H1 (cell line): ENCODE results near the gene PPP2R2B. TPM values are rescaled to one million over a fixed set of nuclear protein-coding genes. Genes with fewer than 3 reads are reported as not detected.

Experiments
- CHD7 ChIP-seq: fragments of 300-600 bp; sonication (generic); IDR thresholded peaks from 2 replicates; pipeline ENCODE4 v1.7.1; 2012; ENCODE audit warnings: low read length, moderate library complexity, mild to moderate bottlenecking, inconsistent platforms; ENCODE audit not compliant: insufficient replicate concordance
- HDAC6 ChIP-seq: IDR thresholded peaks from one replicate; pipeline ENCODE4 v1.7.1; 2012; ENCODE audit warnings: low read depth, mild to moderate bottlenecking, inconsistent platforms, low read length, moderate library complexity
- RAD21 ChIP-seq, 2 experiments: IDR thresholded peaks in 1 of 2; conservative IDR thresholded peaks in 1 of 2; 2 replicates each; pipeline ENCODE4 v1.6.1; 2011; ENCODE audit warnings: low read depth in 2 of 2, low read length in 2 of 2, improper control_type of control experiment in 1 of 2, inconsistent platforms in 1 of 2, mild to moderate bottlenecking in 1 of 2, moderate library complexity in 1 of 2
- SIRT6 ChIP-seq: IDR thresholded peaks from one replicate; pipeline ENCODE4 v1.7.1; 2012; ENCODE audit warnings: low read length, inconsistent platforms
- SUZ12 ChIP-seq: fragments of 200-600 bp; sonication (generic); IDR thresholded peaks from 2 replicates; pipeline ENCODE4 v1.6.1; 2012; ENCODE audit warnings: mild to moderate bottlenecking, inconsistent platforms, low read length, moderate library complexity, mixed read lengths
- polyA plus RNA-seq, 7 experiments: library from polyadenylated mRNA; depleted of rRNA in 3 of 7; stranded (reverse) in 5 of 7; unstranded in 2 of 7; fragments of >200 nt in 5 of 7; fragments of 200-250 nt in 2 of 7; gene quantifications; 1 replicate in 5 of 7; 2 replicates in 1 of 7; 4 replicates in 1 of 7; pipeline versions ENCODE4 v1.2.1 to v1.2.3, GENCODE V29; 2011 to 2013; ENCODE audit warnings: missing spikeins in 2 of 7, mixed read lengths in 2 of 7
- total RNA-seq: library from RNA; stranded (reverse); fragmentation: NEBNext Ultra II Directional; extraction: Animal tissue kit (Norgen Biotek cat#: 25700); gene quantifications from 2 replicates; pipeline ENCODE4 v1.2.1, GENCODE V29; 2021

Gene PPP2R2B
- total and polyA plus RNA-seq, 2 of the 8 experiments (the other 6 are each of a cell fraction or from before 2014, with no cell fraction given), result 21.1 to 37.1 TPM

DNA sequence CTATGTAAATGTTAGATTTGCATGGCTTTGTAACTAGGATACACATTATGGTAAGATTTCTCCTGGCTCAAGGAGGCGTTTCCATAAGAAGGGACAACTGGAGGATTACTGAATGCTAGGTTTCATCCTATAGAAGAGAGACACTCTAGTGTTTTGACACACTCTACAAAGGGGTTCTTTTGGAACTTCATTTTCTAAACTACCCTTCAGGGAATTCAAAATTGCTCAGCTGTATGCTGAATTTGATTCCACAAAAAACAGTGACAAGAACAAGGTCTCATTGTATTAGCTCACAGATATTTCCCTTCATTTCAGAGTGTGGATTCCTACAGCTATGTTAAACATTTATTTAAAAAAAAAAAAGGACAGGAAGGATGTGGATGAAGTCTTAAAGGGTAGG is 151.7 kb downstream of the PPP2R2B start (continued):
- TF ChIP-seq CHD7 (no peak), RAD21 (IDR thresholded peaks at IDR 0.05 in 1 of 2, conservative IDR thresholded peaks at IDR 0.05 in 1 of 2; ENCODE audit: low read depth in 2 of 2, low read length in 2 of 2) (no peak), SUZ12 (no peak), HDAC6 (no peak), SIRT6 (no peak)
